ENCODE data around the gene ZFYVE19.

- TF ChIP-seq CTCF (IDR thresholded peaks at IDR 0.05) (no peak), POLR2A (IDR thresholded peaks at IDR 0.05) (no peak)
These were observed 51.8 kb downstream of the ZFYVE19 start for GRCh38 chr15:40858706-40859105.

Data from transverse colon (tissue), 3 donors.